ENCODE data around the gene TSNAX.
"Not testable (repeated sequence)": the region's sequence is repeated elsewhere in the genome, so short reads cannot be mapped to it uniquely, and the experiment has no call there.

TSNAX gene

DNA sequence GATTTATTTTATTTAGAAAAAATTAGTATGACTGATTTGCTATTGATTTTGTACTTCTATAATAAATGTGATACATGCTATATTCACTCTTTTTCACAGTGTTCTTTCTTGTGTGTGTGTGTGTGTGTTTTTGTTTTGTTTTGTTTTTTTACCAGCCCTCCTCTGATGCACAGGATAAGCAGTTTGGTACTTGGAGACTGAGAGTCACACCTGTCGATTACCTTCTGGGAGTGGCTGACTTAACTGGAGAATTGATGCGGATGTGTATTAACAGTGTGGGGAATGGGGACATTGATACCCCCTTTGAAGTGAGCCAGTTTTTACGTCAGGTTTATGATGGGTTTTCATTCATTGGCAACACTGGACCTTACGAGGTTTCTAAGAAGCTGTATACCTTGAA is 35.9 kb downstream of the TSNAX start:
- no peak for DNase-seq

DNA sequence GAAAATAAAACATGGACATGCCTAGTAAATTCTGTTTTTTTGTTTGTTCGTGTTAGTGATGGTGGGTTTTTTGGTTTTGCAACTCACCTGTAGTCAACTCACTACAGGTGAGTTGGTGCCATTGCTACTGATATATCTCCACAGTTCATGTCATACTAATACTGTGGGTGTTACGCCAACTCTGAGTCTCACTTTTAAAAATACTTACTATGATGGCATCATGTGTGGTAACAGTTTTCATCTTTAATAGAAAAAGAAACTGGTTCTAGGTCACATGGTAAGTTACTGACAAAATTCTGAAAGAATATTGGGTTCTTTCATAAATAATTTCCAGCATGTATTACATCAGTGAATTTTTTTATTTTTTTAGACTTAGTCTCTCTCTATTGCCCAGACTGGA is 38.0 kb downstream of the TSNAX start:
- DNase-seq, result no peak

DNA sequence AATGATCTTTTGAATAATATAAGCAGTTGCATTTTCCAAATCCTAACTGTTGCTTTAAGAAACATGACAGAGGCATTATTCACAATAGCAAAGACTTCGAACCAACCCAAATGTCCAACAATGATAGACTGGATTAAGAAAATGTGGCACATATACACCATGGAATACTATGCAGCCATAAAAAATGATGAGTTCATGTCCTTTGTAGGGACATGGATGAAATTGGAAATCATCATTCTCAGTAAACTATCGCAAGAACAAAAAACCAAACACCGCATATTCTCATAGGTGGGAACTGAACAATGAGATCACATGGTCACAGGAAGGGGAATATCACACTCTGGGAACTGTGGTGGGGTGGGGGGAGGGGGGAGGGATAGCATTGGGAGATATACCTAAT is 41.8 kb downstream of the TSNAX start:
- DNase-seq, result not testable (repeated sequence)

DNA sequence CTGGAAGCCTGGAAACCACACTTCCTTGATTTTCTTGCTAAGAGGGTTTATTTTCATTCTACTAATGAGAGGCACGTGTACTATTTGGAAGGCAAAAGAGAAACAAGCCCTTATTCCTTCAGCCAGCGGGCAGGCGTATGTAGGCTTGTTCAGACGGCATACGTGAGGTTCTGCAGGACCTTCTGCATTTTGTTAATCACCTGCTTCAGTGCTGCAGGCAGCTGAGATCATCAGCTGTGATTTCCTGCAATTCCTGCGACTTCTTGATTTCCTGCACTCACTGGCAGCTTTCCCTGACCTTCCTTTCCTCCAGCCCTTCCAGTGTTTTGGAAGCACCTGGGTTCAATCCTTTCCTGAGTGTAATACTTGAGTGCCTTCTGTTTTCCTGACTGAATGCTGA is 43.4 kb downstream of the TSNAX start:
- DNase-seq, result no peak

DNA sequence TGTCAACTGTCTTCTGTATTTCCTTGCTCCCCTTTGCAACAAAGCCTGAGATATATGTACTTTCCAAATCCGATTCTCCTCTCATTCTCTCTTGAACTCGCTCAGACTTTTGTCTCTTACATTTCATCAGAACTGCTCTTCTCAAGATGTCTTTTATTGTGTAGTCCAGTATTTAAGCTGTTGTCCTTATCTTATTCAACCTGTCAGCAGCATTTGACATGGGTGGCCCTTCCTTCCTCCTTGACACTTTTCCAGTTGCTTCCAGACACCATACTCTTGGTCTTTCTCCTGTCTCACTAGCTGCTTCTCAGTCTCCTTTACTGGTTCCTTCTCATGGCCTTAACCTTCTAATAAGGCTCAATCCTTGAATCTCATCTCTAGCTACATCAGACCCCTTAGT is 47.0 kb downstream of the TSNAX start:
- no peak for DNase-seq

DNA sequence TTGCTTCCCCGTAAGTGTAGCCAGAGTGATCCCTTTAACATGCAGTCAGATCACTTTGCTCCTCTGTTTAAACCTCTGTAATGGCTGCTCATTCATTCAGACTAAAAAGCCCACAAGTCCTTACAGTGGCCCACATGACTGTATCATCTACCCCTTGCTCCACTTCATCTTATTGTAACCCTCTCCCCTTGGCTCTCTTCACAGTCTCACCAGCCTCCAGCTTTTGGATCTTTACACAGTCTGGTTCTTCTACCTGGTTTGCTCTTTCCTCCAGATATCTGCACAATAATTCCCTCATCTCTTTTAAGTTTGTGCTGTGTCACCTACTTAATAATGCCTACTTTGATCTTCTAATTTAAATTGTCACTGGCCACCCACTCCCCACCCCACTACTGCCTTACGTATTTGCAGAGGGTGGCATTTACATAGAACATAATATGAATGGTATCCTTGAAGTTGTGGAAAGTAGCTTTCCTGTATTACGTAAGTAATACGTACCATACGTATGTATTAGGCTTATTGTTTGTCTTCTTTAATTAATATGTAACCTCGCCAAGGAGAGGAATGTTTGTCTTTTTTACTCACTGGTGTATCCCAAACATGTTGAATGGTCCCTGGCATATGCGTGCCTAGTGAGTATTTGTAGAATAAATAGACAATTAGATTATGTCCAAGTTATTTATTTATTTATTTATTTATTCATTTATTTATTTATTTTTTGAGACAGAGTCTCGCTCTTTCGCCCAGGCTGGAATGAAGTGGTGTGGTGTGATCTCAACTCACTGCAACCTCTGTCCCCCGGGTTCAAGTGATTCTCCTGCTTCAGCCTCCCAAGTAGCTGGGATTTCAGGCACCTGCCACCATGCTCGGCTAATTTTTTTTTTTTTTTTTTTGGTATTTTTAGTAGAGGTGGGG is 48.6 kb downstream of the TSNAX start:
- no peak for DNase-seq

DNA sequence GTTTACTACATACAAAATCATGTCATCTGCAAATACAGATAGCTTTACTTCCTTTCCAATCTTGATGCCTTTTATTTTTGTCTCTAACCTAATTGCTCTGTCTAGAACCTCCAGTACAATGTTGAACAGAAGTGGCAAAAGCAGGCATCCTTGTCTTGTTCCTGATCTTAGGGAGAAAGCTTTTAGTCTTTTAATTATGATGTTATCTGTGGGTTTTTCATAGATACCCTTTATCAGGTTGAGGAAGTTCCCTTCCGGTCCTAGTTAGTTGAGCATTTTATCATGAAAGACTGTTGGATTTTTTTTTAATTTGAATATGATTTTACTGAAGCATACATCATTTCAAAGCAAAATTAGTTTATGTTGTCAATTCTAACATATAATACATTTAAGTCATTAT is 52.4 kb downstream of the TSNAX start:
- no peak for DNase-seq

DNA sequence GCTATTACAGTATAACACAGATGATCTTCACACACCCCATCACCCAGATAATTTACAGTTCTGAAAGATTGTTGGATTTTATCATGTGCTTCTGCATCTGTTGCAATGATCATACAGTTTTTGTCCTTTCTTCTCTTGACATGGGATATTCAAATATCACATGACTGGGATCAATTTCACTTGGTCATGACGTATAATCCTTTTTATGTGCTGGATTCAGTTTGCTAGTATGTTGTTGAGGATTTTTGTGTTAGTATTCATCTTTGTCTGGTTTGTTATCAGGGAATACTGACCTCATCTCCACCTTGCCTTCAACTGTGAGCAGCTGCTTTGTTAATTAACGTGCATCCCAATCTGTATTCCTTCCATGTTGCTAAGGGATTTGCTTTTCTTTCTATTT is 53.4 kb downstream of the TSNAX start:
- DNase-seq, result peak in 1 of 3 experiments; percentile 13

DNA sequence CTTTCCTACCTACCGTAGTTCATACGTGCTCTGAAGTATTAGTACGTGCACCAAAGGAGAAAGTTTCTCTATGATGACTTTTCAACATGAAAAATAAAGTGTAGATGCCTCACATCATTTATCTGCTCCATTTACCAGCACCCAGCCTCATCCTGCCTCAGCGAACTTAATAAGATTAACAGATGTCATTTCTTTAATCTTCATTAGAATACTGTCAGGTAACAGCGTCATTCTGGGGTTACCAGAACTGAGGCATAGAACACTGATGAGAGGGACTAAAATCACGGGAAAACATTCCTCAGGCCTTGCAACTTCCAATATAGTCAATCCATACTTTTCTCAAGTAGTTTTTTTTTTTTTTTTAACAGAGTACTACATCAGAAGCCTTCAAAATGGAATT is 54.9 kb downstream of the TSNAX start:
- DNase-seq, result no peak

DNA sequence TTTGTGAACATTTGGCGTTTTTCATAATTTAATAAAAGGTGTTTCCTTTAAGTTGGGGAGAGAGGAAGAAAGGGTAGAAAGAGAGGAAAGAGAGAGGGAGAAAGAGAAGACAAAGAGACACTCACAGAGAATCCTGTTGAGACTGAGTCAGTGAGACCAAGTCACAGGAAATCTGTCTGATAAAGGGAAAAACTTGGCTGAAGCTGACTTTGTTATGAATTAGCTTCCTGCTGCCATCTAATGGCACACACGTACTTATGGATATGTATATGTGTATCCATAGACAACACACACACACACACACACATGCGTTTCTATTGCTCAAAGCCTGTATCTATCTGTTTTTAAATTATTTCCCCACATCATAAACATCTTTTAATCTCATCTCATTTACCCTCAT is 55.6 kb downstream of the TSNAX start:
- DNase-seq, result peak in 1 of 3 experiments; percentile 40

DNA sequence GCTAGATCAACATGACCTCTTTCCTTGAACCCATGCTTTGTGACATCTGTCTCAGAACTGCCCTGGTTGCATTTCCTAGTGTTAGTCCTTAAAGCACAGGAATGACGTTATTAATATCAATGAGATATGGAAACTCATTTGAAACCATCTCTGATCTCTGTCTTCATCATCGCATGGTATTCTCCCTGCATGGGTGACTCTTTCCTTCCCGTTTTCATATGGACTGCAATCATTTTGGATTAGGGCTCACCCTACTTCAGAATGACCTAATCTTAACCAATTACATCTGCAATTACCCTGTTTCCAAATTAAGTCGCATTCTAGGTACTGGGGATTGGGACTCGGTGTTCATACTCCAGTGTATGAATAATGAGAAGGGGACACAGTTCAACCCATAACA is 56.5 kb downstream of the TSNAX start:
- DNase-seq, result no peak

DNA sequence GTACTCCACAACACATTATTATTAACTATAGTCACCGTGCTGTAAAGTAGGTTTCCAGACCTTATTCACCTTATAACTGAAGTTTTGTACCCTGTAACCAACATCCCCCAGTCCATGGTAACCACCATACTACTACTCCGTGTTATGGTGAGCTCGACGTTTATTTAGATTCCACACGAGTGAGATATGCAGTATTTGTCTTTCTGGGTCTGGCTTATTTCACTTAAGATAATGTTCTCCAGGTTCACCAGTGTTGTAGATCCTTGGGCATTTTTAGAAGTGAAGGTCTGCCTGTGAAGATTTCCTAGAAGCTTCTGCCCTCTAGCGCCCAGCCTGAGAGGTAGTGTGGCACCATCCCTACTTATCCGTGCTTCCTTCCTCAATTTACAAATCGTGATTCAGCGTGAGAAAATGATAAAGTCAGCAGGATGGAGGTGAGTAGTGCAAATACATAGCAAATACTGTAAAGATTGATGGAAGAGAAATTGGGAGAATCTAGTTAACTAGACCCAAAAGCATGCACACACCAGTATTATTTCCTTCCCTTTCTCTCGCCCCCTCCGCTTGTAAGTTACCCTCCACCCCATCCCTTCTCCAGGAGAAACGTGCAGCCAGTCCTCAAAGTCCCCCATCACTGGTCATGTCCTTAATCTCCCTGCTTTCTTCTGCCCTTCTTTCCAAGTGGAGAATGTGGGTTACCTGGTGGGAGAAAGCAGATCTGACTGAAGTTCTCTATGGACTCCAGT is 62.2 kb downstream of the TSNAX start:
- peak in 1 of 3 experiments; percentile 2 for DNase-seq

DNA sequence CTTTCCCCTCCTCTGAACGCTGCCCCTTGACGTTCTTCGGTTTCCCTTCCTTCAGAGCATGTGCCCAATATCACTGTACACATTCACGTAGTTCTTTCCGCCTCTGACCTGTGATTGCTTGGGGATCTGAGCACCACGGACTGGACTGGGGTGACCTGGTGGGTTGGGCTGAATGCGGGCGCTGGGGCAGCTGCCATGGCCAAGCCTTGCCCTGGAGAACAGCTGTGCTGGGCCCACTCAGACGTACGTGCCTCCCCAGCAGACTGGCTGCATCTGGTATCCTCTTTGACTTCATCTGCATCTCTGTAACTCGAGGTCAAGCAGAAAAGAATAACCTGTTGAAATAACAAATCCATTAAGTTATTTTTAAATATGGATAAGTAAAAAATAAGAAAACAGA is 63.0 kb downstream of the TSNAX start:
- no peak for DNase-seq

DNA sequence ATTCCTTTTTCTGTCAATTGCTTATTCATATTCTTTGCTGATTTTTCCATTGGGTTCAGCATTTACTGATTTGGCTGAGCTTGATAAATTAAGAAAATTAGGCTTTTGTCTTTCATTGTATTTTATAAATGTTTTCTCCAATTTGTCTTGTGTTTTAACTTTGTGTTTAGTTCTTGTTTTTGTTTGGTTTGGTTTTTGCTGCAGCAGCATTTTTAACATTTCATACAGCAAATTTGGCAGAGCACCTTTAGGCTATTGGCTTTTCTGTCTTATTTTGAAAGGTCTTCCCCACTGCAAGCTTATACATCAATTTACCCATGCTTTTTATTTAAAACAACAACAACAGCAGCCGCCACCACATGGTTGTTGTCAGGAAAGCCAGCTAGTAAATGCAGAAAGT is 64.3 kb downstream of the TSNAX start:
- no peak for DNase-seq

DNA sequence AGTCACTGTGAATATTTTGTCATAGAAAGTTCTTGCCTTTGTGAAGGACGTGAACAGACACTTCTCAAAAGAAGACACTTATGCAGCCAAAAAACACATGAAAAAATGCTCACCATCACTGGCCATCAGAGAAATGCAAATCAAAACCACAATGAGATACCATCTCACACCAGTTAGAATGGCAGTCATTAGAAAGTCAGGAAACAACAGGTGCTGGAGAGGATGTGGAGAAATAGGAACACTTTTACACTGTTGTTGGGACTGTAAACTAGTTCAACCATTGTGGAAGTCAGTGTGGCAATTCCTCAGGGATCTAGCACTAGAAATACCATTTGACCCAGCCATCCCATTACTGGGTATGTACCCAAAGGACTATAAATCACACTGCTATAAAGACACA is 64.8 kb downstream of the TSNAX start:
- DNase-seq, result not testable (repeated sequence)

DNA sequence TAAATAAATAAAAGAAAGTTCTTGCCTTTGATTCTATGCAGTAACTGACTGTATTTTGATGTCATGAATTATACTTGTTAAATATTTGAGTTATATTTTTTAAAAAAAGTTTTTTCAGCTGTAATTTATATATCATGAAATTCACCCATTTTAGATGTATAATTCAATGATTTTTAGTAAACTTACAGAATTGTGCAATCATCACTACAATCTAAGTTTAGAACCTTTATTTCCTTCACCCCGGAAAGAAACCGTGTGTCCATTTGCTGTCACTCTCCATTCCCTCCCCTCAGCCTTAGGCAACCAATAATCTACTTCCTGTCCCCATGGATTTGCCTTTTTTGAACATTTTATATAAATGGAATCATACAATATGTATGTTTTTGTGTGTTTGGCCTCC is 65.7 kb downstream of the TSNAX start:
- DNase-seq, result no peak

DNA sequence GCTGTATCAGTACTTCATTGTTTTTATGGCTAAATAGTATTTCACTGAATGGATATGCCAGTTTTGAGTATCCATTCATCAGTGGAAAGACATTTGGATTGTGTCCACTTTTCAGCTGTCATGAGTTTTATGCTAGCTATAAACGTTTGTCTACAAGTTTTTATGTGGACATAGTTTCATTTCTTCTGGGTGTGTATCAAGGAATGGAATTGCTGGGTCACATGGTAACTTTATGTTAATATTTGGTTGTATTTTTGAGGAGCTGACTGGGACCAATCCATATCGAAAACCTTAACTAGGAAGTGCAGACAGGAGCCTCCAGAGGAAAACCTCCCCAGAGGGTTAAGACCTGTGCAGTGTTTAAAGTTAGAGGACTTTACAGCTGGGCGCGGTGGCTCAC is 66.3 kb downstream of the TSNAX start:
- DNase-seq, result no peak

DNA sequence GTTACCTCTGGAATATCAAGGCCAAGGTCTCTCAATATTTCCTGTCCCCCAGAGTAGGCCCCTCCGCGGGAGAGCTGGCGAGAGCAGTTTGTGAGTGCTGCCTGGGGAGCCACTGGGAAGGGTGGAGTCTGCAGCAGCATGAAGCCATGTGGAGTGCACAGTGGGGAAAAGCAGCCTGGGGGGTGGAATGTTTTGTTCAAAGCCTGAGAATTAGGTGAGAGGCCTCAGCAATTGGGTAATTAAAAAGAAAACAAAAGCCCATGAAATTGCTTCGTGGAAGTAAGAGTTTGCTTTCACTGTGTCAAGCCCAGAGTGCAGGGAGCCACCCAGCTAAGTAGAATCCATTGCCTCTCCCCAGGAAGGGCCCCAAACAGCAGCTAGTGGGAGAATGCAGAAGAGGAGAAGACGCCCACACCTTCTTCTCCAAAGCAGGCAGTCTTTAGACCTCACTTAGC is 67.9 kb downstream of the TSNAX start:
- peak in 2 of 3 experiments; percentile 56 to 75 for DNase-seq

DNA sequence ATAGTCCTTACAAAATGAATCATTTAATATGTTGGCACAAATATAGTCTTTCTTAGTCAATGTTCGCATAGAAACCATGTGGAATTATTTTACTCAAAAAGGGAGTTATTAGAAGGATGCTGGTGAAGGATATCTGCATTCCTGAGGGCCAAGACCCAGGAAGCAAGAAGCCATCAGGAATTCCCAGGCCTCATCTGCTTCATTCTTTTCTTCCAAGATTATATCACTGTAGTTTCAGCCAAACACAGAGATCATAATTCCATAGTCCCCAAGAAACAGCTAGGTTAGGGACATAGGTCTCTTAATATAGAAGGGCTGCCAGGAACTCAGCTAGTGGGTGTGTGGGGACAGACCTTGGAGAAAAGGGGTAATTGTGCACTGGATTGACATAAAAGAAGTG is 69.5 kb downstream of the TSNAX start:
- DNase-seq, result no peak

DNA sequence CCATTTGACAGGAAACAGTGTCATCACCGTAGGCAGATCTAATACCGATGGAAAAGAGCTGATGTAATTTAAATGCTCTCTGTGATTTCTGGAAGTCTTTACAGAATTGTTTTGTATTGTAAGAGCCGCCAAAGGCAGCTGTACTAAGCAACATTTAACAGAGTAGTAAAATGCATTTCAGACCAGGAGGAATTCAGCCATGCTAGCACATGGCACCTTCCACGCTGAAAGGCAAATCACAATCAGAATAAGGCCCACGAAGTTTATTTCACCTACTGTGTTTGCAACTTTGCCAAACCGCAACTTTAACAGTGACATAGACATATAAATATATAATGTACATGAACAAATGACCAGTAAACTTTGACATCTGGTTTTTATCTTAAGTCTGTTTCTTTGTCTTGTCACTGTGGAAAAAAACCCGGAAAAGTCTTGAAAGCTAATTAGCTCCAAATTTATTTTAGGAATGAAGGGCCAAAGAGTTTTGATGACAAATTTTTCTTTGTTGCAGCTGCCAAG is 72.0 kb downstream of the TSNAX start:
- DNase-seq, result peak in 1 of 3 experiments; percentile 19

DNA sequence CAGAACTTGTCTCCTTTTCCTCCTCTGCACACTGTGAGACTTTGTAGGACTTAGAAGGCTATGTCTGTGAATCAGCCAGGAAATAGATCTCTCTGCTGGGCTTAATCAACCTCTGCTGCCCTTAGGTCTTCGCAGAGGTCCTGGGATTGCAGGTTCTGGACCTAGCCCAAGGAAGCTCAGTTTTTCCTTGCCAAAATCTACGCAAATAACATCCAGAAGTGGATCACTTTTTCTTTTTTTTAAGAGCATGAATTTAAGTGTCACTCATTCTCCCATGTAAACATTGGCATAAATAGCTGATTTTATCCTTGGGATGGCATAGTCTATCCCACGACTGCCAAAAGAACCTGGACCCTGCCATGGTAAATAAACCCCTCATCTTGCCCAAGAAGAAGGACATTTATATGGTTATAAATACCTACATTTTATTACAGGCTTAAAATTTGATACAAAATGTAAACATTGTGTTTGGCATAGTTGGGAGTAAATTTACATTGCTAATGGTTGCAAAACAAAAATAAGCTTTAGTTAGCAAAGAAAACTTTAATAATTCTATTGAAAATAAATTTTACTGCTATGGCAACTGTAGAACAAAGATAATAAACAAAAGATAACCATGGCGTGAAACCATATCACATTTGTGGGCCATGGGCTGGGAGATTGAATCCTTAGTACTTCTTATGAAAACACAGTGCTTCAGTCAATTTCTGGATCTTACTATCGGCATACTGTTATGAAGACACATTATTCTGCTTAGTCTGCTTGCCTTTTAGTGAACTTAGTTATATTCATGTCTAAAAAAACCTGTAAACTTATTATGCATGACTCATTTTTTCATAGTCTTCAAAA is 73.6 kb downstream of the TSNAX start:
- peak in 1 of 3 experiments; percentile 3 for DNase-seq

DNA sequence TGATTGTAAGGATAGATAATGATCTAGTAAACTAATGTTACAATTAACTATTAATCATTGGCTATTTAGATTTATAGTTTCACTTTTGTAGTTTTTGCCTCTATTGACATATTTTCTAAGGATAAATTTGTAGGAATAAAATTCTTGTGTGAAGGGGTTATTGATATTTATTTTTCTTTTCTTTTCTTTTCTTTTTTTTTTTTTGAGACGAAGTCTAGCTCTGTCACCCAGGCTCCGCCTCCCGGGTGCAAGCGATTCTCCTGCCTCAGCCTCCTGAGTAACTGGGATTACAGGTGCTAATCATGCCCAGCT is 74.2 kb downstream of the TSNAX start:
- DNase-seq, result no peak
